Sigmoid colon (tissue), 4 donors: ENCODE measurements around the gene TMTC2.

Source experiments
- CTCF ChIP-seq, 4 experiments: fragments of 450-650 bp in 3 of 4; fragments of 200-600 bp in 1 of 4; IDR thresholded peaks; one replicate each; pipeline ENCODE4 v1.5.1; 2016 to 2019; ENCODE audit warnings: antibody characterized with exemption in 4 of 4, mild to moderate bottlenecking in 3 of 4, moderate library complexity in 2 of 4
- EP300 ChIP-seq, 4 donors: sonication (generic); formaldehyde crosslinking; IDR thresholded peaks; one replicate each; pipeline ENCODE4 v1.6.1; 2017; ENCODE audit warnings: antibody characterized with exemption in 4 of 4
- POLR2A ChIP-seq, 2 donors: fragments of 450-650 bp; IDR thresholded peaks; one replicate each; pipeline ENCODE4 v1.6.1; 2016; ENCODE audit warnings: antibody characterized with exemption in 2 of 2, mild to moderate bottlenecking in 2 of 2, moderate library complexity in 2 of 2

GRCh38 chr12:82961835-82962234 lies 275.1 kb downstream of the TMTC2 start:
- TF ChIP-seq CTCF (IDR thresholded peaks at IDR 0.05) (no peak), EP300 (IDR thresholded peaks at IDR 0.05) (no peak), POLR2A (IDR thresholded peaks at IDR 0.05) (no peak)
